Keratinocyte (primary cell): Measurements from ENCODE around the gene ABCC10. TPM values are rescaled to one million over a fixed set of nuclear protein-coding genes. Genes with fewer than 3 reads are reported as not detected.
"Not testable (repeated sequence)": the region's sequence is repeated elsewhere in the genome, so short reads cannot be mapped to it uniquely, and the experiment has no call there.

ENCODE experiments used
- DNase-seq: peaks from one replicate; pipeline ENCODE4 v3.0.0-alpha.2; 2011; ENCODE audit warnings: low read depth, missing footprints, low spot score
- FAIRE-seq: peaks from 2 replicates; lab custom pipeline; 2011; peaks lifted over from hg19 to GRCh38; lab: Jason Lieb, UNC
- H2AFZ ChIP-seq: 2 replicates; pipeline ENCODE4 v1.6.0; 2012; ENCODE audit warnings: low read length, control low read depth, inconsistent platforms; ENCODE audit not compliant: control insufficient read depth
- H3K27ac ChIP-seq: 2 replicates; pipeline ENCODE4 v1.5.1; 2011; ENCODE audit warnings: low read length; ENCODE audit not compliant: control insufficient read depth, insufficient read depth
- H3K27me3 ChIP-seq: 3 replicates; pipeline ENCODE4 v1.6.0; 2011; ENCODE audit warnings: low read length; ENCODE audit not compliant: control insufficient read depth, insufficient read depth; ENCODE audit errors: extremely low read depth
- H3K36me3 ChIP-seq, 2 experiments: 2 replicates in 1 of 2; 3 replicates in 1 of 2; pipeline ENCODE4 v1.5.1; 2011; ENCODE audit warnings: low read length in 2 of 2, mild to moderate bottlenecking in 1 of 2; ENCODE audit not compliant: control insufficient read depth in 2 of 2, insufficient read depth in 2 of 2; ENCODE audit errors: extremely low read depth in 1 of 2
- H3K4me1 ChIP-seq: 3 replicates; pipeline ENCODE4 v1.5.1; 2011; ENCODE audit warnings: low read length; ENCODE audit not compliant: control insufficient read depth, insufficient read depth; ENCODE audit errors: extremely low read depth
- H3K4me2 ChIP-seq: 3 replicates; pipeline ENCODE4 v1.6.0; 2011; ENCODE audit warnings: low read depth, low read length; ENCODE audit not compliant: control insufficient read depth, insufficient read depth; ENCODE audit errors: extremely low read depth
- H3K4me3 ChIP-seq, 3 experiments: fragments of 200-600 bp in 1 of 3; sonication (generic) in 1 of 3; 2 replicates in 2 of 3; 3 replicates in 1 of 3; pipeline ENCODE4 v1.5.1; 2011 to 2016; ENCODE audit warnings: low read length in 3 of 3, mild to moderate bottlenecking in 3 of 3, control low read depth in 2 of 3, inconsistent platforms in 1 of 3, low read depth in 1 of 3, mixed read lengths in 1 of 3, mixed run types in 1 of 3, moderate library complexity in 1 of 3; ENCODE audit not compliant: control insufficient read depth in 2 of 3, insufficient read depth in 2 of 3; ENCODE audit errors: extremely low read depth in 1 of 3
- H3K79me2 ChIP-seq: 2 replicates; pipeline ENCODE4 v1.6.0; 2012; ENCODE audit warnings: low read length; ENCODE audit not compliant: control insufficient read depth, insufficient read depth
- H3K9ac ChIP-seq: 3 replicates; pipeline ENCODE4 v1.6.0; 2011; ENCODE audit warnings: low read length; ENCODE audit not compliant: control insufficient read depth, insufficient read depth; ENCODE audit errors: extremely low read depth
- H3K9me1 ChIP-seq: 3 replicates; pipeline ENCODE4 v1.6.0; 2011; ENCODE audit warnings: low read length; ENCODE audit not compliant: control insufficient read depth, insufficient read depth; ENCODE audit errors: extremely low read depth
- H3K9me3 ChIP-seq: 2 replicates; pipeline ENCODE4 v1.5.1; 2012; ENCODE audit warnings: low read depth, low read length; ENCODE audit not compliant: control insufficient read depth
- H4K20me1 ChIP-seq: 3 replicates; pipeline ENCODE4 v1.6.0; 2011; ENCODE audit warnings: low read length; ENCODE audit not compliant: control insufficient read depth, insufficient read depth; ENCODE audit errors: extremely low read depth
- CTCF ChIP-seq, 3 experiments: IDR thresholded peaks in 1 of 3; conservative IDR thresholded peaks in 1 of 3; optimal IDR thresholded peaks in 1 of 3; 2 replicates in 2 of 3; 3 replicates in 1 of 3; pipeline versions ENCODE3 to v1.5.1; 2011; ENCODE audit warnings: low read length in 3 of 3, mild to moderate bottlenecking in 3 of 3, moderate library complexity in 2 of 3, control low read depth in 1 of 3, inconsistent platforms in 1 of 3; ENCODE audit not compliant: insufficient read depth in 2 of 3; ENCODE audit errors: extremely low read depth in 1 of 3
- EZH2 ChIP-seq: IDR thresholded peaks from one replicate; pipeline ENCODE4 v1.6.1; 2012; ENCODE audit warnings: inconsistent platforms, mild to moderate bottlenecking, low read length, moderate library complexity
- dilution Hi-C: fragments of 300-500 bp; cut with MboI; formaldehyde crosslinking; loops from one replicate; pipeline ENCODE4 v1.7.0; 2020; ENCODE audit warnings: low sequenced_read_pairs; ENCODE audit not compliant: extremely low pct_ligation_motif_present
- polyA plus RNA-seq, 5 experiments: library from polyadenylated mRNA; depleted of rRNA in 3 of 5; stranded (reverse) in 3 of 5; stranded (forward) in 1 of 5; unstranded in 1 of 5; fragments of >200 nt; gene quantifications; 1 replicate in 1 of 5; 2 replicates in 3 of 5; 3 replicates in 1 of 5; pipeline versions ENCODE4 v1.2.1 to v1.2.3, GENCODE V29; 2011 to 2012; ENCODE audit warnings: missing spikeins in 2 of 5, low read depth in 1 of 5, low replicate concordance in 1 of 5

The ABCC10 gene
- polyA plus RNA-seq, 1 donor (not counting 4 experiments of a cell fraction or from before 2014, with no cell fraction given) = 17.9 TPM

GRCh38 chr6:43497689-43498088 is 70.3 kb downstream of the ABCC10 start:
- Histone ChIP-seq H3K27ac (no peak overlapping the region), H3K9me1 (no peaks in the 10 kb centered on the region), H4K20me1 (no peaks in the 10 kb centered on the region), H3K9ac (no peak overlapping the region), H3K27me3 (no peaks in the 10 kb centered on the region), H3K4me3 (no peak overlapping the region), H3K4me1 (peaks cover 46% of the 10 kb centered on the region), H3K79me2 (peaks cover 2% of the 10 kb centered on the region), H2AFZ (no peak overlapping the region), H3K9me3 (no peaks in the 10 kb centered on the region), H3K36me3 (peaks cover 30 to 56% of the 10 kb centered on the region in 2 experiments), H3K4me2 (no peak overlapping the region)
- DNase-seq (no peak), FAIRE-seq (no peak)
- TF ChIP-seq EZH2 = no peak
- TF ChIP-seq CTCF (optimal IDR thresholded peaks at IDR 0.05 in 1 of 3, IDR thresholded peaks at IDR 0.05 in 1 of 3, conservative IDR thresholded peaks at IDR 0.05 in 1 of 3; ENCODE audit: extremely low read depth in 1 of 3, insufficient read depth in 2 of 3, low read length in 3 of 3) = no peak
- dilution Hi-C loops = no loop called here

DNA sequence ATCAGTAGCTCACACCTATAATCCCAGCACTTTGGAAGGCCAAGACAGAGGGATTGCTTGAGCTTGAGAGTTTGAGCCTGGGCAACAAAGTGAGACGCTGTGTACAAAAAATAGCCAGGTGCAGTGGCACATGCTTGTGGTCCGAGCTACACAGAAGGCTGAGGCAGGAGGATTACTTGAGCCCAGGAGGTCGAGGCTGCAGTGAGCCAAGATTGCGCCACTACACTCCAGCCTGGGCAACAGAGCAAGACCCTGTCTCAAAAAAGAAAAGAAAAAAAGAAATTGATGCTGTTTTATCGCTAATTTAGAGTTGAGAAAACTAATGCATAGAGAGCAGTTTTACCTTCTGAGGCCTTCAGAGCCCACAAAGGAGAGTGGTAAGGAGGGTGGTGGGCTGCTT is 71.0 kb downstream of the ABCC10 start:
- FAIRE-seq, H3K9me3 ChIP-seq, H3K4me3 ChIP-seq, H3K27me3 ChIP-seq, DNase-seq, H3K27ac ChIP-seq, H4K20me1 ChIP-seq, dilution Hi-C loops, H2AFZ ChIP-seq, H3K79me2 ChIP-seq, H3K9ac ChIP-seq, H3K4me2 ChIP-seq, H3K9me1 ChIP-seq: not testable (repeated sequence)
- H3K36me3 ChIP-seq = peaks cover 36 to 62% of the 10 kb centered on the region in 2 experiments
- peaks cover 40% of the 10 kb centered on the region for H3K4me1 ChIP-seq
